Mucosa of descending colon (tissue), 3 donors: ENCODE measurements around the gene SULT1C2. TPM values are rescaled to one million over a fixed set of nuclear protein-coding genes. Genes with fewer than 3 reads are reported as not detected.
A peak's percentile ranks its signal among the peaks of the same experiment; 100 is the strongest.

ENCODE experiments used
- ATAC-seq: fragments of 200-7000 bp; cut with Tn5 transposase; one replicate; pipeline ENCODE4 v1.9.1; 2020; ENCODE audit warnings: mild to moderate bottlenecking, moderate library complexity
- DNase-seq, 3 donors: peaks; one replicate each; pipeline ENCODE4 v3.0.0-alpha.2; 2020
- H3K36me3 ChIP-seq: fragments of 200-600 bp; one replicate; pipeline ENCODE4 v1.8.0; 2021; ENCODE audit warnings: low read depth, mild to moderate bottlenecking
- H3K4me1 ChIP-seq: fragments of 200-600 bp; one replicate; pipeline ENCODE4 v1.8.0; 2021; ENCODE audit warnings: low read depth, mild to moderate bottlenecking
- H3K4me3 ChIP-seq: fragments of 200-600 bp; one replicate; pipeline ENCODE4 v1.8.0; 2021; ENCODE audit warnings: mild to moderate bottlenecking
- H3K9me3 ChIP-seq: fragments of 200-600 bp; one replicate; pipeline ENCODE4 v1.8.0; 2021; ENCODE audit warnings: mild to moderate bottlenecking
- intact Hi-C, 2 donors: fragments of 100-400 bp; cut with DNase I in 1 of 2; cut with micrococcal nuclease in 1 of 2; formaldehyde crosslinking; loops; one replicate each; pipeline versions ENCODE4 v1.11.0 to v1.11.1; 2022; cut with DNase I, micrococcal nuclease
- total RNA-seq, 3 donors: library from RNA; stranded (reverse); fragmentation: NEBNext Ultra II Directional in 2 of 3; extraction: Animal tissue kit (Norgen Biotek cat#: 25700) in 2 of 3; gene quantifications; one replicate each; pipeline versions ENCODE4 v1.2.1 to v1.2.4, GENCODE V29; 2021 to 2023
- TF ChIP-seq, protein P1 (sequence below): fragments of 200-600 bp; IDR thresholded peaks from one replicate; pipeline ENCODE4 v1.8.0; 2022; ENCODE audit warnings: antibody characterized with exemption, mild to moderate bottlenecking
- donor health status: DM: no; HTN: no; CAD: no; lungs with moderate emphysema.
- donor health status: DM: no; HTN: no; CAD: no.
- donor health status: DM: no; HTN: yes; CAD: no.

SULT1C2 gene
- total RNA-seq, 3 donors from 2014 or later = 0.52 to 10.5 TPM; not detected in 1

DNA sequence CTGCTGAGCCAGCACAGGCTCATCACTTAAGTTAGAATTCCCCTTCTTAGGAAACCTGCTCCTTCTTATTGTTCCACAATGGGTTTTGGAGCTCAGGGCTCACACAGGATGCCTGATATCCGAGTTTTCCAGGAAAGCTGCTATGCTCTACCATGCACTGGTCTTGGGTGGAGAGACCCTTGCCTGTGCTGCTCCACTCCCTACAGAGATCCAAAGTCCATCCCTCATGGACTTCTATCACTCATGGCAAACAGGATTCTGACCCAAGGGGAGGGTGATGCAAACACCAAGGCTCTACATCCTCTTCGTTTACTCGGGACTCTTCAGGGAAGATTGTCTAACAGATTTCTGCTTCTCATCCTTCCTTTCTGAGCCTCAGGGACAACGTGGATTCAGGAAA is 5.2 kb downstream of the SULT1C2 start:
- ATAC-seq (no peak), DNase-seq (no peak)
- Histone ChIP-seq H3K9me3 (no peaks in the 10 kb centered on the region), H3K4me3 (no peak overlapping the region), H3K36me3 (no peaks in the 10 kb centered on the region), H3K4me1 (no peaks in the 10 kb centered on the region)
- TF ChIP-seq, protein P1, sequence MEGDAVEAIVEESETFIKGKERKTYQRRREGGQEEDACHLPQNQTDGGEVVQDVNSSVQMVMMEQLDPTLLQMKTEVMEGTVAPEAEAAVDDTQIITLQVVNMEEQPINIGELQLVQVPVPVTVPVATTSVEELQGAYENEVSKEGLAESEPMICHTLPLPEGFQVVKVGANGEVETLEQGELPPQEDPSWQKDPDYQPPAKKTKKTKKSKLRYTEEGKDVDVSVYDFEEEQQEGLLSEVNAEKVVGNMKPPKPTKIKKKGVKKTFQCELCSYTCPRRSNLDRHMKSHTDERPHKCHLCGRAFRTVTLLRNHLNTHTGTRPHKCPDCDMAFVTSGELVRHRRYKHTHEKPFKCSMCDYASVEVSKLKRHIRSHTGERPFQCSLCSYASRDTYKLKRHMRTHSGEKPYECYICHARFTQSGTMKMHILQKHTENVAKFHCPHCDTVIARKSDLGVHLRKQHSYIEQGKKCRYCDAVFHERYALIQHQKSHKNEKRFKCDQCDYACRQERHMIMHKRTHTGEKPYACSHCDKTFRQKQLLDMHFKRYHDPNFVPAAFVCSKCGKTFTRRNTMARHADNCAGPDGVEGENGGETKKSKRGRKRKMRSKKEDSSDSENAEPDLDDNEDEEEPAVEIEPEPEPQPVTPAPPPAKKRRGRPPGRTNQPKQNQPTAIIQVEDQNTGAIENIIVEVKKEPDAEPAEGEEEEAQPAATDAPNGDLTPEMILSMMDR = no peak
- intact Hi-C loops = no loop called here

DNA sequence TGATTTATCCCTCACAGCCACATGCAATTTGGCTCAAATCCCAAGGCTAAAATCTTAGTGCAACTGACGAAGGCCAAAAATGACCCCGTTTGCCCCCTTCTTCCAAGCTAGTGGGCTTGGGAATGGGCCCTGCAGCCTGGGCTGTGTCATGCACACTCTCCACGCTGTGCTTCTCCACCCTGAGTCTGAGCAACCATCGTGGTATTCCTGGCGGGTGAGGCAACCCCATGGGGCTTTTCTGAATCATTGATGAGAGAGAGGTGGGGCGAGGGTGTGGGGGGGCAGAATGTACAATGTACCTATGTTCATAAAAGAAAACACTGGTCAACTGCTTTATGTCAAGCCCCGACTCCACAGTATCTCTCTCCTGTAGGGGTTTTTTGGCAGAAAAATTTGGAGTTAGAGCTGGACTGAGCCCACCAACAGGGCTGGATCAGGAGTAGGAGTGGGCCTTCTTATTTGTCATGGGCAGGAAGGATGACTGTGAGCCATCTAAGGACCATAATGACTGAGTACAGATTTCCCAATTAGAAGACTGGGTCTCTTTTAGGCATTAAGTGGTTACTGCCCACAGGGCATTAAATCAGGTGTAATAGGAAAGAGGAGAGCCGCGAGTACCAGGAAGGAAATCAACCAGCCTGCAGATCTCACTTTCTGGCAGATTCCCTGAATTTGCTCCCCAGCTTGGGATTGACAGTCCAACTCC is 8.9 kb downstream of the SULT1C2 start:
- TF ChIP-seq, protein P1 = no peak
- H3K4me1 ChIP-seq = no peaks in the 10 kb centered on the region
- DNase-seq (no peak), ATAC-seq (no peak)
- intact Hi-C loops = no loop called here
- H3K36me3 ChIP-seq = no peaks in the 10 kb centered on the region
- no peaks in the 10 kb centered on the region for H3K9me3 ChIP-seq
- H3K4me3 ChIP-seq = no peak overlapping the region

DNA sequence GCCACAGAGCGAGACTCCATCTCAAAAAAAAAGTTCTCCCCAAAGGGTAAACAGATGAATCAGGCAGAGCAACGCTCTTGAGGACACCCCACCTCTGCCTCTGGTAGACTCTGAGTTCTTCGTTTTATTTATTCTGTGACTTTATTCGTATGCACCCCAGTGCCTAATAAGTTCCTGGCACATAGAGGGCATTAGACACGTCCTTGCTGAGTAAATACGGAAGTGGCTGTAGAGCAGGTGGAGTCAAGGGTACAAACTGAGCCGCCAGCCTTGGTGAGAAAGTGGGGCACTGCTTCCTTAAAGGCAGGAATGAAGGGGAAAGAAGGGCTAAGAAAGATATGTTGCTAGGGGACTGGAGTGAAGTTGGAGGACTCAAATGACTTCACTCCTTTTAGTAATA is 12.9 kb downstream of the SULT1C2 start:
- H3K4me3 ChIP-seq = no peak overlapping the region
- DNase-seq = no peak
- TF ChIP-seq, protein P1 = no peak
- H3K36me3 ChIP-seq = no peaks in the 10 kb centered on the region
- H3K4me1 ChIP-seq = no peaks in the 10 kb centered on the region
- intact Hi-C loops = no loop called here
- peak; percentile 35 for ATAC-seq
- no peaks in the 10 kb centered on the region for H3K9me3 ChIP-seq

DNA sequence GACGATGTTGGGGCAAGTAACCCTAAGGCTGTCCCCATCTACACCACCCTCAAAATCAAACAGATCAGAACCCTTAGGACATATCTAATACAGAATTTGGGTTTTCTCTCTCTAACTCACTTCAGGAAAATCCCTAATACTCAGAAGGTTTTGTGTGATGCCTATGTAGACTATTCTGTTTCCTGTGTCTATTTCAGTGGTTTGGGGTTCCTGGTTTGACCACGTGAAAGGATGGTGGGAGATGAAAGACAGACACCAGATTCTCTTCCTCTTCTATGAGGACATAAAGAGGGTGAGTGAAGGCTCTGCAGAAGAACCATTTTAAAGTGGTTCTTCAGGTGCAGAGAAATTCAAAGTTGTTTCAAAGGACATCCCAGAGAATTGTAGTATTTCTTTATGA is 16.3 kb downstream of the SULT1C2 start:
- Histone ChIP-seq H3K4me3 (no peak overlapping the region), H3K36me3 (no peaks in the 10 kb centered on the region), H3K9me3 (no peaks in the 10 kb centered on the region), H3K4me1 (no peaks in the 10 kb centered on the region)
- ATAC-seq (no peak), DNase-seq (no peak)
- intact Hi-C loops = no loop called here
- TF ChIP-seq, protein P1 = no peak

- DNase-seq = no peak
- TF ChIP-seq, protein P1 = no peak
- H3K4me1 ChIP-seq = no peaks in the 10 kb centered on the region
- ATAC-seq = no peak
- H3K36me3 ChIP-seq = no peaks in the 10 kb centered on the region
- intact Hi-C loops = no loop called here
- H3K4me3 ChIP-seq = no peak overlapping the region
- H3K9me3 ChIP-seq = no peaks in the 10 kb centered on the region
Observed at GRCh38 chr2:108305901-108306300, 17.2 kb downstream of the SULT1C2 start.

DNA sequence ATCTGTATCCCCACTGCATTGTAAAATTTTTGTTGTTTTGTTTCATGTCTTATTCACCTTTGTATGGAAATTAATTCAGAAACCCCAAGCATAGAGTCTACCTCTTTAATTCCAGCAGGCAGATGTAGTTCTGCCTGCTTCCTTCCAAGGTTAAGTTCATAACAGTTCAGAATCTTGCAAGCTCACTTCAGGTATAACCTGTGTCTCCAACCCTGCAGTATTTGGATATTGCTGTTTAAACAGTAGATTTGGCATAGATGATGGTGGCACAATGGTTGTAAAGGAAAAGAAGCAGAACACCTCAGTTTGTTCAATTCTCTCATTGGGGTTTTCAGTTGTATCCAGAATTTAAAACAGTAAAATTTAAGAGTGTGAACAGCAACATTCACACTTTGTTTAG is 21.2 kb downstream of the SULT1C2 start:
- TF ChIP-seq, protein P1 = no peak
- H3K36me3 ChIP-seq = no peaks in the 10 kb centered on the region
- ATAC-seq = no peak
- no peak for DNase-seq
- intact Hi-C loops = no loop called here
- no peaks in the 10 kb centered on the region for H3K9me3 ChIP-seq
- no peak overlapping the region for H3K4me3 ChIP-seq
- H3K4me1 ChIP-seq = peaks cover 4% of the 10 kb centered on the region
